GM18870 (cell line): Measurements from ENCODE around the gene ANGPTL8.

Experiments used
- ATAC-seq: cut with Tn5 transposase; IDR thresholded peaks from one replicate; pipeline ENCODE4 v1.9.1; 2021; ENCODE audit warnings: moderate library complexity; ENCODE audit not compliant: unreplicated experiment

The ANGPTL8 gene

DNA sequence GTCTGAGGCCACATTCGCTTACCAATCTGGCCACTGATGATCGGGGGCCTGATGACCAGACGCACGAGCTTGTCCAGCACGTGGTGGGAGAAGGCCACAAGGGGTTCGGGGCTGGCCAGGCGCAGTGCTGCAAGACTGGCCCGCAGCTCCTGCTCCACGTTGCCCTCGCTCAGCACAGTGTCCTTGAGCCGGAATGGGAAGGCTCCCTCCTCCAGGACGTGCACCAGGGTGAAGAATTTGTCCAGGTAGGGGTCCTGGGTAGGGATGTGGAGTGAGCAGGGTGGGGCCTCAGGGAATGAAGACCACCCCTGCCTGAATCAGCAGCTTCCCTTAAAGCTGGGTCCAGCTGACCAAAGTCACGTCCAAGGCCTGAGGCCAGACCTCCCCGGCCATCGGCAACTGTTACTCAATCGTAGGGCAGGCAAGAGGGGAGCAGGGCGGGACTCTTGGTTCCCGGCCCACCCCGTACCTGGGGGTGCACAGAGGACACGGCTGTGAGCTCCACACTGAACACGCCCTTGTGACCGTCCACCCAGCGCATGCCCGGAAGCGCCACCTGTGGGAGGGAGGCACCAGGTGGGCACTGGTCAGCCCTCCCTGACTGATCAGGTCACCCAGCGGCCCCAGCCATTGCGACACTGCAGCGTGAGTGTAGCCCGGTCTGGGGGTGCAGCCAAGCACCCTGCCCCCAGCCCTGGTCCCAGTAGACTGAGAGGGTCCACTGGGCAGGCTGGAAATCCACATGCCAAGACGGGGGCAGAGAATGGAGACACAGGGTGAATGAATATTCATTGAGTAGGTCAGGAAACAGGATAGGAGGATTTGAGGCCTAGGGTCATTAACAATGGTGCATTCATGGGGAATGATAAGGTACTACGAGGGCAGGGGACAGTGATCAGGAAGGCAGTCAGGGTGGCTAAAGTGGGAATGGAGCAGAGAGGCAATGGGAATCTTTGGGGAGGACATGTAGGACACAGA is 2.8 kb upstream of the ANGPTL8 start:
- ATAC-seq: no peak

DNA sequence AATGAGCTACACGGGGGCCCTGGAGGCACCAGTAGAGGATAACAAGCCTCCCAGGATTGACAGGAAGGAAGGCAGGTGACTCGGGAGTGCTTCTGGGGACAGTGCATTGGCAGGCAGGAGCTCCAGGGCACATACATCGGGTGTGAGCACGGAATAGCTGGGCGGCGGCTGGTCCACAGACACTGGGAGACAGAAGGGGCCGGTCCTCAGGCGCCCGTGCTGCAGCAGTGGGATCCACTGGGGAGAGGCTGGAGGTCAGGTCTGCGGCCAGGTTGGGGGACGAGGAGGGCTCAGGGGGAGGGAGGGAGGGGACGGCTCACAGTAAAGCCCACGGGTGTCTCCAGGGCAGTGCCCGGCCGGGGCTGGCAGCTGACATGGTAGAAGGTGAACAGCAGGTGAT is 2.1 kb upstream of the ANGPTL8 start:
- ATAC-seq: no peak

DNA sequence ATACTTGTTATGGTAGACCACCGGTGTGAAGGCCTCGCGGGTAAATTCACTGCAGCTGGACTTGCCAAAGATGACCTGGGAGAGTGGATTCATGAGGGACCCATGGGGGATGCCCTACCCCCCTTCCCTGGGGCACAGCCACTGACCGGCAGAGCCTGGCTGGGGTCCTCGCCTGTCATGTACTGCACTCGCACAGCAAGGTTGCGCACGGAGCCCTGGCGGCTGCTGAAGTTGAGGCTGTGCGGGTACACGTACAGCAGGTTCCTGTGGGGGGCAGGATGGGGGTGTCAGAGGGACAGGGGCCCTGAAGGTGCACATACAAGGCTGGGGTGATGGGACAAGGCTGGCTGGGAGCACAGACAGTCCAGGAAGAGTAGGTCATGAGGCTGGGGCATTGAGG is 1.4 kb upstream of the ANGPTL8 start:
- ATAC-seq: no peak

- ATAC-seq: no peak
Observed at GRCh38 chr19:11238781-11239376, 540 bp upstream of the ANGPTL8 start.

GRCh38 chr19:11240008-11240444 is 607 bp downstream of the ANGPTL8 start:
- ATAC-seq: no peak

DNA sequence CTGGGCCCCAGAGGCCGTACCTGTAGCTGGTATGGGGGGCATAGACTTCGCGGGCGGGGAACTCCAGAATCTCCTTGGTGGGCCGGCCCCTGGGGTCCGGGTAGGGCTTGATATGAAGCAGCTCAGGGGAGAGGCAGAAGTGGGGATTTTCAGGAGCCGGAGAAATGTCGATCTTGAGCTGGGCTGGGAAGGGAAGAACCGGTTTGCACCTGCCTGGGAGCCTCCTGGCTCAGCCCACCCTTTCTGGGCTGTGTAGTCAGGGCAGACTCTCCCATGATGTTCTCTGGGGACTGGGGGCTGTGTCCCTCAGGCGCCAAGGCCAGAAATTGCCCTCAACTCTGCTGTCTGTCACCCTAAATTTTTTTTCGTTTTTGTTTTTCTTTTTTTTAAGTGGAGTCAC is 2.6 kb downstream of the ANGPTL8 start:
- no peak for ATAC-seq

DNA sequence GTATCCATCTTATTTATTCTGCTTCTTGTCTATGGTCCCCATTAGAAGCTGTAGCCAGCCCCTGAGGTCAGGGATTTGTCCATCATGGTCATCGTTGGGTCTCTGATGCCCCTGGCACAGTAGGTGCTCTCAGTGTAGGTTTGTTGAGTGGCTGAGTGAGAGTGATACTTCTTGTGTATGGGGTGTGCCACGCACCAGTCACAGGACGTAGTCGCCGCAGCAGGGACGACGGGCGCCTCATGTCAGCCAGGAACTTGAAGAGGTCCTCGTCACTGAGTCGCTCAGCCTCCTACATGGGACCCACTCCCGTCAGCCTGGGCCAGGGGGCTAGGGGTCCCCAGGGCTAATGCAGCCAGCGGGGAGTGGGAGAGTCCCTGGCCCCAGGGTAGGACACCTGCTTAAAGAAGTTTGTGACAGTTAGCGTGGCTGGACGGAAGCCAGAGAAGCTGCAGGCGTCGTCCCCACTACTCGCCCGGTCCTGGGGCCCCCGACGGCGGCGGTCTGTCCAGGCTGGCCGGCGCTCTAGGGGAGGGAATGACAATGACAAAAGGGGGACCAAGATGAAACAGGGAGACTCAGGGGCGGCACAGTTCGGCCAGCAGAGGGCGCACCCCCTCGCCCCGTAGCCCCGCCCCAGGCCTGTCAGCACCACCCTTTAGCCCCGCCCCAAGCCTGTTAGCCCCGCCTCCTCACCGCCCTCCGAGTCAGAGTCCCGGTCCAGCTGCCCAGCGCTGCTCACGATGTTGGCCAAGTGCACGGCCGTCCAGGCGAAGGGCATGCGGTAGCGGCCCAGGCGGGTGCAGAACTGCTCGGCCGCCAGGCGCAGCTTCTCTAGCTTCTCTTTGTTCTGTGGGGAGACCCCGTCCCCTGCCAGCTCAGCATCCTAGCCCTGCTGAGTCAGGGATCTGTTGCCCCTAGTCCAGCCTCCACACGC is 3.7 kb downstream of the ANGPTL8 start:
- no peak for ATAC-seq

DNA sequence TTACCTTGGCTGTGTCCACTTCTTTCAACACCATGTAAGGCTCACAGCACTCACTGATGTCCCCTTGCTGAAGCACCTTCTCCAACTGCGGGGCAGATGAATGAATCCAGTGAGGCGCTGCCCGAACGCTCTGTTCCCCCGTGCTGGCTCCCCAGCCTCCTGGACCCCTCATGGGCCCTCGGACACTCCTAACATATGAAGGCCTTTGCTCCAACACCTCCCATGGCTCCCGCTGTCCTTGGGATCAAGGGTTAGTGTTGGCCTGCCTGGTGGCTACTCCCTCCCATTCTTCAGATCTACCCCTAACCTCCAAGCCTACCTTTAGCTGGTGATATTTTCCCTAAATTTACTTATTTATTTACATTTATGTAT is 4.4 kb downstream of the ANGPTL8 start:
- ATAC-seq: no peak

DNA sequence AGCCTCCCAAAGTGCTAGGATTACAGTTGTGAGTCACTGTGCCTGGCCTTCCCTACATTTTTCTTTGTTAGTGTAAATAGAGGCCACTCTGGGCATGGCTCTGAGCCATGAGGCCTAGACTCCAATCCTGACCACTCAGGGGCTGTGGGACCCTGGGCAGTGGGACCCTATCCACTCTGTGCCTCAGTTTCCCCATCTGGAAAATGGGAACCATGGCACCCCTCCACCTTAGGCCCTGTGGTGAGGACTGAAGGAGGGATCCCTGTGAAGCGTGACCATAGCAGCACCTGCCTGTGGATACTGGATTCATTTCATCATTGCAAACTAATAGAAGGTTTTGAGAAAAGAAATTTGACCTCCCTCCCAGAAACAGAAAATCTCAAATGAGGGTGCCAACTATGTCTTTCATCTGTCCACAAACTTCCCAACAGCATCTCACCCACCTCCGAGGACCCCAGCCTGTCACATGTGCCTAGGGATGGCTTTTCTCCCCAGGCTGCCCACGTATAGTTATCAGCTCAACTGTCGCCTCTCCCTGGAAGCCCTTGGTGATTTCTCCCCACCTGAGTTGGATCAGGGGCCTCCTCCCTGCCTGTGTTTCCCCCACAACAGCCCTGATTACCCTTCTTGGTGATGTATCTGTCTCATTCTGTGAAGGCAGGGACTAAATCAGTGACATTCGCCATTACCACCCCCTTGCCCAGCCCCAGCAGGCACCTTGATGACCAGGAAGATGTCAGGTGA is 5.6 kb downstream of the ANGPTL8 start:
- ATAC-seq: no peak

- no peak for ATAC-seq
Observed at GRCh38 chr19:11246941-11247340, 7.5 kb downstream of the ANGPTL8 start.

GRCh38 chr19:11247391-11247790 is 8.0 kb downstream of the ANGPTL8 start:
- ATAC-seq: no peak

- no peak for ATAC-seq
Observed at GRCh38 chr19:11247934-11248333, 8.5 kb downstream of the ANGPTL8 start.

- ATAC-seq: no peak
Observed at GRCh38 chr19:11248852-11249251, 9.4 kb downstream of the ANGPTL8 start.

- ATAC-seq: no peak
Observed at GRCh38 chr19:11251217-11251616, 11.8 kb downstream of the ANGPTL8 start.

- ATAC-seq: no peak
Observed at GRCh38 chr19:11251650-11252314, 12.4 kb downstream of the ANGPTL8 start.

GRCh38 chr19:11252665-11253355 is 13.4 kb downstream of the ANGPTL8 start:
- ATAC-seq: no peak

DNA sequence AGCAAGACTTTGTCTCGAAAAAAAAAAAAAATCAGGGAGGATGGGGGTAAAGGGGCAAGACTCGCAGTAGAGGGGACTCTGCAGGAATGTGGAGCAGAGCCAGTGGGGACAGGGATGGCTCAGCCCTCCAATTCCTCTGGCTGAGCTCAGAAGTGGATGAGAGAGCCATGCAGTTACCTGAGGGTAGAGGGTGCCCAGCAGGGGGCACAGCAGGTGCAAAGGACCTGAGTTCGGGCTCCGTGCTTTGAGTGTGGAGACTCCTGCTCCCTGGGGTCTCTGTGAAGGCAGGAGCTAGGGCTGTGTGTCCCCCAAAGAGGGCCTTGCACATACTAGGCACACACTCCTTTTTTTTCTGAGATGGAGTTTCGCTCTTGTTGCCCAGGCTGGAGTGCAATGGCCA is 15.2 kb downstream of the ANGPTL8 start:
- ATAC-seq: no peak

- no peak for ATAC-seq
Observed at GRCh38 chr19:11256189-11256588, 16.8 kb downstream of the ANGPTL8 start.

GRCh38 chr19:11257846-11258380 is 18.5 kb downstream of the ANGPTL8 start:
- ATAC-seq: no peak
